Activated B cell treated with CpG ODN at 0.5 μM for 24 hours (primary cell): ENCODE data around the gene SLC44A1. TPM values are rescaled to one million over a fixed set of nuclear protein-coding genes. Genes with fewer than 3 reads are reported as not detected.

Experiments
- ATAC-seq: fragments of 200-7000 bp; cut with Tn5 transposase; one replicate; pipeline ENCODE4 v1.10.0; 2021; ENCODE audit warnings: low read depth, mild to moderate bottlenecking, moderate library complexity
- CTCF ChIA-PET: fragments of 350-600 bp; sonication (Branson Sonifier 250); formaldehyde crosslinking; loops from one replicate; lab custom pipeline; 2021; ENCODE audit warnings: antibody characterized with exemption; lab: Charles Lee
- POLR2A ChIA-PET: fragments of 350-600 bp; sonication (Branson Sonifier 250); formaldehyde crosslinking; loops from one replicate; lab custom pipeline; 2021; ENCODE audit warnings: antibody characterized with exemption; lab: Charles Lee
- DNase-seq: peaks from one replicate; pipeline ENCODE4 v3.0.0; 2022
- H3K27ac Mint-ChIP-seq: one replicate; pipeline ENCODE4 v1.8.0; 2020; ENCODE audit warnings: mixed read lengths
- H3K27me3 Mint-ChIP-seq: one replicate; pipeline ENCODE4 v1.8.0; 2021; ENCODE audit warnings: mixed read lengths
- H3K36me3 Mint-ChIP-seq: one replicate; pipeline ENCODE4 v1.8.0; 2021; ENCODE audit warnings: low read depth, mixed read lengths
- H3K4me1 Mint-ChIP-seq: one replicate; pipeline ENCODE4 v1.8.0; 2021; ENCODE audit warnings: mixed read lengths
- H3K4me3 Mint-ChIP-seq: one replicate; pipeline ENCODE4 v1.8.0; 2020; ENCODE audit warnings: mild to moderate bottlenecking, mixed read lengths
- H3K9me3 Mint-ChIP-seq: one replicate; pipeline ENCODE4 v1.8.0; 2020; ENCODE audit warnings: mixed read lengths
- CTCF ChIP-seq: fragments of 200-600 bp; IDR thresholded peaks from one replicate; pipeline ENCODE4 v1.8.0; 2022; ENCODE audit warnings: antibody characterized with exemption, mild to moderate bottlenecking
- intact Hi-C: fragments of 100-400 bp; cut with micrococcal nuclease; formaldehyde crosslinking; loops from one replicate; pipeline ENCODE4 v1.15.1; 2024
- total RNA-seq: library from RNA; stranded (reverse); gene quantifications from 2 replicates; pipeline ENCODE4 v1.2.3, GENCODE V29; 2022

SLC44A1 gene
- total RNA-seq, 1 donor from 2014 or later: 10.1 TPM

- no peak for ATAC-seq
- CTCF ChIA-PET: no interaction called here
- no peak for DNase-seq
These were observed 97.1 kb downstream of the SLC44A1 start for GRCh38 chr9:105341434-105342146.

GRCh38 chr9:105342147-105342505 lies 97.7 kb downstream of the SLC44A1 start:
- H3K27me3 Mint-ChIP-seq: no peaks in the 10 kb centered on the region
- CTCF ChIA-PET: no interaction called here
- H3K27ac Mint-ChIP-seq: no peak overlapping the region
- no peaks in the 10 kb centered on the region for H3K9me3 Mint-ChIP-seq
- intact Hi-C loops: no loop called here
- no peak for TF ChIP-seq CTCF
- DNase-seq (no peak), ATAC-seq (no peak)
- H3K4me1 Mint-ChIP-seq: peaks cover 8% of the 10 kb centered on the region
- POLR2A ChIA-PET: no interaction called here
- H3K4me3 Mint-ChIP-seq: no peak overlapping the region
- H3K36me3 Mint-ChIP-seq: peaks cover 10% of the 10 kb centered on the region

More at GRCh38 chr9:105341434-105342146, 97.1 kb downstream of the SLC44A1 start:
- intact Hi-C loops: no loop called here
- no peak overlapping the region for H3K4me3 Mint-ChIP-seq
- no peak overlapping the region for H3K27ac Mint-ChIP-seq
- no peaks in the 10 kb centered on the region for H3K27me3 Mint-ChIP-seq
- H3K9me3 Mint-ChIP-seq: no peaks in the 10 kb centered on the region
- peaks cover 15% of the 10 kb centered on the region for H3K36me3 Mint-ChIP-seq
- peaks cover 8% of the 10 kb centered on the region for H3K4me1 Mint-ChIP-seq
- POLR2A ChIA-PET: interaction anchor here (0.6 kb wide), 1 partner anchor 583 kb away, joined by 12 read pairs; no protein-coding TSS in a partner anchor
- no peak for TF ChIP-seq CTCF

GRCh38 chr9:105344283-105344682 lies 99.8 kb downstream of the SLC44A1 start:
- Mint-ChIP-seq H3K27ac (no peak overlapping the region), H3K4me1 (peaks cover 8% of the 10 kb centered on the region), H3K9me3 (no peaks in the 10 kb centered on the region), H3K36me3 (peaks cover 3% of the 10 kb centered on the region), H3K4me3 (no peak overlapping the region), H3K27me3 (no peaks in the 10 kb centered on the region)
- CTCF ChIA-PET: no interaction called here
- intact Hi-C loops: no loop called here
- no peak for TF ChIP-seq CTCF
- no peak for ATAC-seq
- POLR2A ChIA-PET: no interaction called here
- DNase-seq: no peak

- DNase-seq: no peak
- intact Hi-C loops: no loop called here
- H3K27ac Mint-ChIP-seq: no peak overlapping the region
- H3K4me3 Mint-ChIP-seq: no peak overlapping the region
- POLR2A ChIA-PET: interaction anchor here (0.7 kb wide), 1 partner anchor 60 kb away, joined by 5 read pairs; no protein-coding TSS in a partner anchor
- H3K27me3 Mint-ChIP-seq: no peaks in the 10 kb centered on the region
- H3K9me3 Mint-ChIP-seq: no peaks in the 10 kb centered on the region
- no peak for ATAC-seq
- H3K36me3 Mint-ChIP-seq: peaks cover 4% of the 10 kb centered on the region
- CTCF ChIA-PET: interaction anchor here (0.6 kb wide), 1 partner anchor 167 kb away, joined by 3 read pairs; no protein-coding TSS in a partner anchor
- H3K4me1 Mint-ChIP-seq: peaks cover 8% of the 10 kb centered on the region
- no peak for TF ChIP-seq CTCF
These were observed 101.2 kb downstream of the SLC44A1 start for GRCh38 chr9:105345626-105346025.

- H3K27ac Mint-ChIP-seq: no peak overlapping the region
- TF ChIP-seq CTCF: no peak
- no peak for ATAC-seq
- DNase-seq: no peak
- ChIA-PET CTCF (interaction anchor here (0.6 kb wide), 1 partner anchor 168 kb away, joined by 3 read pairs; no protein-coding TSS in a partner anchor), POLR2A (no interaction called here)
- H3K27me3 Mint-ChIP-seq: no peaks in the 10 kb centered on the region
- no peak overlapping the region for H3K4me3 Mint-ChIP-seq
- peaks cover 8% of the 10 kb centered on the region for H3K4me1 Mint-ChIP-seq
- no peaks in the 10 kb centered on the region for H3K9me3 Mint-ChIP-seq
- peaks cover 5% of the 10 kb centered on the region for H3K36me3 Mint-ChIP-seq
- intact Hi-C loops: no loop called here
These were observed 101.8 kb downstream of the SLC44A1 start for GRCh38 chr9:105346273-105346672.
